ENCODE results near the gene PDGFB. TPM values are rescaled to one million over a fixed set of nuclear protein-coding genes. Genes with fewer than 3 reads are reported as not detected.

The PDGFB gene
- total RNA-seq, 1 donor from 2014 or later = 0.44 TPM

- no peak for DNase-seq
- Mint-ChIP-seq H3K27me3 (ENCODE audit: unreplicated experiment) (peaks cover 11% of the 10 kb centered on the region), H3K27ac (ENCODE audit: unreplicated experiment) (no peak overlapping the region), H3K36me3 (ENCODE audit: unreplicated experiment) (no peaks in the 10 kb centered on the region), H3K9me3 (ENCODE audit: unreplicated experiment) (peaks cover 10% of the 10 kb centered on the region), H3K4me3 (ENCODE audit: unreplicated experiment) (no peak overlapping the region), H3K4me1 (ENCODE audit: low read depth, unreplicated experiment) (peaks cover 28% of the 10 kb centered on the region)
- TF ChIP-seq CTCF (IDR thresholded peaks at IDR 0.05; ENCODE audit: partially characterized antibody, unreplicated experiment) = no peak
Observed at GRCh38 chr22:39175353-39176142, 69.2 kb downstream of the PDGFB start.

GRCh38 chr22:39174498-39175352, 70.1 kb downstream of the PDGFB start:
- DNase-seq = peak; percentile 80
- no peaks in the 10 kb centered on the region for H3K36me3 Mint-ChIP-seq (ENCODE audit: unreplicated experiment)
- TF ChIP-seq CTCF (IDR thresholded peaks at IDR 0.05; ENCODE audit: partially characterized antibody, unreplicated experiment) = no peak
- H3K27me3 Mint-ChIP-seq (ENCODE audit: unreplicated experiment) = peaks cover 11% of the 10 kb centered on the region
- peaks cover 9% of the 10 kb centered on the region for H3K9me3 Mint-ChIP-seq (ENCODE audit: unreplicated experiment)
- H3K27ac Mint-ChIP-seq (ENCODE audit: unreplicated experiment) = peak overlapping the region; percentile 69
- peaks cover 27% of the 10 kb centered on the region for H3K4me1 Mint-ChIP-seq (ENCODE audit: low read depth, unreplicated experiment)
- peak overlapping the region; percentile 58 for H3K4me3 Mint-ChIP-seq (ENCODE audit: unreplicated experiment)

DNA sequence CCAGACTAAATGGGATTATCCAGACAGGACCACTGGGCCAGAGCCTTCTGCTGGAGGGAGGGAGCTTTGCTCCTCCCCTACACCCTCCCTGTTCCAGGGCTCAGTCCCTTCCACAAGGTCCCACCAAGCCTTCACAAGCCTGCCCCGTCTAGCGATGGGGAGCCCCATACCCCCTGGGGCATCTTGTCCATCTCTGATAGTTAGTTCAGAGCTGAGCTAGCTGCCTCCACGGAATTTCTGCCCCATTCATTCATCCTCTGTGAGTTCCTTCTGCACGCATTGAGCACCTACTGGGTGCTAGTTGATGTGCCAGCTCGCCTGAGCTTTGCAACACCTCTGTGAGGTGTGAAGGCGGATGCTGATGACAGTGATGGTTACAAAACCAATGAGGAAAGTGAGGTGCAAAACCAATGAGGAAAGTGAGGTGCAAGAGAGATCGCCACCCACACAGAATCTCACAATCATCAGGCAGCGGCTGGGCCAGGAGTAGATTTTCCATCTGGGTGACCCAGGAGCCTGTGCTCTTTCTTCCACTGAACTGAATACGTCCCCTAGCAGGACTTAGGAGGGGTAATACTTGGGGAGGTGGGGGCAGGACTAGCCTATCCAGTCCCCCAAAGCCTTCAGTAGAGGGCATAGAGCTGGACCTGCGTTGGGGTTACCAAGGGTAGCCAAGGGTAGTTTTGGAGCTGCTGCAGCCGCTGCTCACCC, 70.8 kb downstream of the PDGFB start:
- no peak for DNase-seq
- H3K9me3 Mint-ChIP-seq (ENCODE audit: unreplicated experiment) = peaks cover 6% of the 10 kb centered on the region
- H3K4me1 Mint-ChIP-seq (ENCODE audit: low read depth, unreplicated experiment) = peaks cover 23% of the 10 kb centered on the region
- no peak for TF ChIP-seq CTCF (IDR thresholded peaks at IDR 0.05; ENCODE audit: partially characterized antibody, unreplicated experiment)
- H3K36me3 Mint-ChIP-seq (ENCODE audit: unreplicated experiment) = no peaks in the 10 kb centered on the region
- H3K4me3 Mint-ChIP-seq (ENCODE audit: unreplicated experiment) = no peak overlapping the region
- H3K27ac Mint-ChIP-seq (ENCODE audit: unreplicated experiment) = no peak overlapping the region
- H3K27me3 Mint-ChIP-seq (ENCODE audit: unreplicated experiment) = peaks cover 10% of the 10 kb centered on the region

Other genes with a start within 250 kb of the PDGFB start
- gene APOBEC3C, start 230.7 kb downstream of the PDGFB start, total RNA-seq (ENCODE audit: unreplicated experiment) = 0.71 TPM
- gene APOBEC3D, start 223.9 kb downstream of the PDGFB start, total RNA-seq (ENCODE audit: unreplicated experiment) = 0.64 TPM
- gene APOBEC3F, start 204.1 kb downstream of the PDGFB start, total RNA-seq (ENCODE audit: unreplicated experiment) = 2.8 TPM
- gene APOBEC3G, start 167.7 kb downstream of the PDGFB start, total RNA-seq (ENCODE audit: unreplicated experiment) = 1.0 TPM
- not detected for gene APOBEC3H, start 147.7 kb downstream of the PDGFB start, total RNA-seq (ENCODE audit: unreplicated experiment)
- gene CBX7, start 92.3 kb downstream of the PDGFB start, total RNA-seq (ENCODE audit: unreplicated experiment) = 5.9 TPM
- 1,061 TPM for gene RPL3, start 74.6 kb upstream of the PDGFB start, total RNA-seq (ENCODE audit: unreplicated experiment)
- 49.5 TPM for gene SYNGR1, start 105.0 kb upstream of the PDGFB start, total RNA-seq (ENCODE audit: unreplicated experiment)
- 27.5 TPM for gene TAB1, start 154.8 kb upstream of the PDGFB start, total RNA-seq (ENCODE audit: unreplicated experiment)
- 12.8 TPM for gene MGAT3, start 212.0 kb upstream of the PDGFB start, total RNA-seq (ENCODE audit: unreplicated experiment)

Measured in glutamatergic neuron (in vitro differentiated cells).